GM12892 (cell line): ENCODE data around the gene KRTAP12-2.

Experiments
- POLR2A ChIP-seq: IDR thresholded peaks from 2 replicates; pipeline ENCODE4 v1.6.1; 2011; ENCODE audit warnings: low read depth, low read length, control low read depth
- POLR2AphosphoS5 ChIP-seq: IDR thresholded peaks from 2 replicates; pipeline ENCODE4 v1.6.1; 2011; ENCODE audit warnings: low read depth, low read length, control low read depth
- TAF1 ChIP-seq: IDR thresholded peaks from 2 replicates; pipeline ENCODE4 v1.6.1; 2011; ENCODE audit warnings: low read depth, mild to moderate bottlenecking, control low read depth, low read length, borderline replicate concordance

DNA sequence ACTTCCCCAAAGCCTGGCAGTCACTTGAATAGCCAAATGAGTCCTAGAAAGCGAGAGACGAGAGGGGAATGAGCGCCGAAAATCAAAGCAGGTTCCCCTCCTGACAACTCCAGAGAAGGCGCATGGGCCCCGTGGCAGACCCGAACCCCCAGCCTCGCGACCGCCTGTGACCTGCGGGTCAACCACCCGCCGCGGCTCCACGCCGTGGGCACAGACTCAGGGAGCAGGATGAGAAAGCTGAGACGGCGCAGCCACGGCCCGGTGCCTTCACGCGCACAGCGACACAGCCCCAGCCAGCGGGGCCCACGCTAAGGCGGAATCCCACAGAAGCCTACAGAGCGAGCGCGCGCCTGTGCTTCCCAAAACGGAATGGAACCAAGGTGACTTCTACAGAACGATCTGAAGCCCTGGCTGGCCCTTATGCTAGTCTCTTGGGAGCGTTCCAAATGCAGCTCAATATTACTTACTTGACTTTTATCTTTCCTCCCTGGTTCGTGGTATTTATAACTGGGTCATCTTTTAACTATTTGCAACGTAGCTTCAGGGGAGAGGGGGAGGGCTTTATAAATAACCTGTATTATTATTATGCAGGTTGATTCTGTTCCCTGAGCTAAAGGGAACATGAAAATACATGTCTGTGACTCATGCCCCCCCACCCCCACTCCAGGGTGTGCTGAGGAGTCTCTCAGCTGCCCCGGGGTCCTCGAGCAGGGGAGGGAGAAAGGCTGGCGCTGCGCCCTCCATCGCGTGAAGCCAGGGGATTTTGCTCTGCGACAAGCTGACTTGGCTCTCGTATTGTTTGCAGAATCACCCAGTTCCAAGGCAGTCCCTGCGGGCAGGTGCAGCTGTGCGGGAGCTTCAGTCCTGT lies 42.9 kb upstream of the KRTAP12-2 start:
- TF ChIP-seq POLR2AphosphoS5 (no peak), TAF1 (no peak), POLR2A (no peak)
